Left lung (tissue), 10 donors: ENCODE measurements around the gene ARHGAP19. TPM values are rescaled to one million over a fixed set of nuclear protein-coding genes. Genes with fewer than 3 reads are reported as not detected.

Experiments
- ATAC-seq: fragments of 200-7000 bp; cut with Tn5 transposase; one replicate; pipeline ENCODE4 v1.9.1; 2020; ENCODE audit warnings: moderate library complexity
- DNase-seq, 4 donors: peaks; one replicate each; pipeline ENCODE4 v3.0.0-alpha.2; 2013 to 2020
- H3K27ac ChIP-seq, 2 donors: fragments of 200-600 bp; sonication (generic) in 1 of 2; one replicate each; pipeline versions ENCODE4 v1.5.0 to v1.8.0; 2020 to 2021
- H3K27me3 ChIP-seq, 2 donors: fragments of 200-600 bp; sonication (generic) in 1 of 2; one replicate each; pipeline versions ENCODE4 v1.5.0 to v1.8.0; 2020 to 2021
- H3K36me3 ChIP-seq, 2 donors: fragments of 200-600 bp; sonication (generic) in 1 of 2; one replicate each; pipeline versions ENCODE4 v1.5.0 to v1.8.0; 2020 to 2021
- H3K4me1 ChIP-seq, 2 donors: fragments of 200-600 bp; one replicate each; pipeline ENCODE4 v1.8.0; 2021
- H3K4me3 ChIP-seq, 2 donors: fragments of 200-600 bp; sonication (generic) in 1 of 2; one replicate each; pipeline versions ENCODE4 v1.5.0 to v1.8.0; 2020 to 2021; ENCODE audit warnings: mild to moderate bottlenecking in 1 of 2
- H3K9me3 ChIP-seq, 2 donors: fragments of 200-600 bp; sonication (generic) in 1 of 2; one replicate each; pipeline versions ENCODE4 v1.5.0 to v1.8.0; 2020 to 2021
- CTCF ChIP-seq, 2 donors: fragments of 200-600 bp; sonication (generic) in 1 of 2; IDR thresholded peaks; one replicate each; pipeline versions ENCODE4 v1.5.0 to v1.8.0; 2021; ENCODE audit warnings: antibody characterized with exemption in 2 of 2
- intact Hi-C, 2 donors: fragments of 100-400 bp; cut with DNase I; formaldehyde crosslinking; loops; one replicate each; pipeline versions ENCODE4 v1.11.2 to v1.14.2; 2022
- polyA plus RNA-seq, 6 donors: library from polyadenylated mRNA; unstranded; fragments of 120-200 nt; gene quantifications; one replicate each; pipeline ENCODE4 v1.2.1, GENCODE V29; 2013; ENCODE audit not compliant: insufficient read length in 6 of 6
- total RNA-seq, 2 donors: library from RNA; stranded (reverse); fragmentation: NEBNext Ultra II Directional; extraction: Animal tissue kit (Norgen Biotek cat#: 25700); gene quantifications; one replicate each; pipeline ENCODE4 v1.2.1, GENCODE V29; 2021
- donor health status: DM: no; HTN: yes; CAD: no.
- donor health status: DM: no; HTN: no; CAD: no.

ARHGAP19 gene
- total and polyA plus RNA-seq, 8 donors: 9.8 to 30.7 (median 25.9) TPM

DNA sequence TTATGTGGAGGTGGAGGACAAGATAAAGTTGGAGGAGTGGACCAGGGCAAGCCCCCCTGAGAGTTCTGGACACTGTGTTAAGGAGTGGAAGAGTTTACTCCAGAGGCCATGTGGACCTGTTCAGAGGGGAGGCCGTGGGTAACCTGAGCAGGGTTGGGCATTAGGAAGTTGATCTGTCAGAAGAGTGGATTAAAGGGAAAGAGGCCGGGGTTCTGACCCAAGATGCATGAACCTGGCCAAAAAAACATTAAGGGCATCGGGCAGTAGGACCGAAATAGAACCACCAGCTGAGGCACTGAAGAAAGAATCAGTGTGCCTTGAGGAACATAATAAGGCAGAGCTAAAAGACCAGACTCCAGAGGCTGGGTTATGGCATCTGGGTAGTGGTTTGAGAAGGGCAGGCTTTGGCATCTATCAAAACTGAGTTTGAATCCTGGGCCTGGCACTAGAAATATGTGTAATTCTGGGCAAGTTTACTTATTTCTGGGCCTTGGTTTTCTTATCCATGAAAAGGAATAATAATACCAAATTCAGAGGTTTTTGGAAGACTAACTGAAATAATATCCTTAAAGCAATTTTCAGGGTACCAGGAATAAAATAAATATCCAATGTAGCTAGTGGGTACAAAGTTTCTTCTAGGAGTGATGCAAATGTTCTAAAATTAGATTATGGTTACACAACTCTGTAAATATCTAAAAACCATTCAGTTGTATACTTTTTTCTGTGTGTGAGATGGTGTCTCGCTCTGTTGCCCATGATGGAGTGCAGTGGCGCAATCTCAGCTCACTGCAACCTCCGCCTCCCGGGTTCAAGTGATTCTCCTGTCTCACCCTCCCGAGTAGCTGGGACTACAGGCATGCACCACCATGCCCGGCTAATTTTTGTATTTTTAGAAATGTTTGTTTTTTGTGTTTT is 15.7 kb upstream of the ARHGAP19 start:
- intact Hi-C loops: no loop called here
- TF ChIP-seq CTCF (IDR thresholded peaks at IDR 0.05): no peak
- no peak overlapping the region for H3K4me3 ChIP-seq
- H3K36me3 ChIP-seq: no peaks in the 10 kb centered on the region
- DNase-seq: no peak
- H3K27me3 ChIP-seq: no peaks in the 10 kb centered on the region
- no peaks in the 10 kb centered on the region for H3K9me3 ChIP-seq
- no peak for ATAC-seq
- no peak overlapping the region for H3K27ac ChIP-seq
- peaks cover 0 to 3% of the 10 kb centered on the region in 2 donors for H3K4me1 ChIP-seq

GRCh38 chr10:97307441-97307840 is 15.0 kb upstream of the ARHGAP19 start:
- no peak for TF ChIP-seq CTCF (IDR thresholded peaks at IDR 0.05)
- H3K9me3 ChIP-seq: no peaks in the 10 kb centered on the region
- ATAC-seq (no peak), DNase-seq (no peak)
- H3K4me1 ChIP-seq: peaks cover 0 to 3% of the 10 kb centered on the region in 2 donors
- no peak overlapping the region for H3K27ac ChIP-seq
- no peaks in the 10 kb centered on the region for H3K36me3 ChIP-seq
- no peak overlapping the region for H3K4me3 ChIP-seq
- intact Hi-C loops: no loop called here
- H3K27me3 ChIP-seq: no peaks in the 10 kb centered on the region

GRCh38 chr10:97302088-97302791 is 9.8 kb upstream of the ARHGAP19 start:
- TF ChIP-seq CTCF (IDR thresholded peaks at IDR 0.05): no peak
- no peak overlapping the region for H3K27ac ChIP-seq
- H3K4me3 ChIP-seq: no peak overlapping the region
- no peaks in the 10 kb centered on the region for H3K27me3 ChIP-seq
- DNase-seq (no peak), ATAC-seq (no peak)
- H3K9me3 ChIP-seq: no peaks in the 10 kb centered on the region
- intact Hi-C loops: no loop called here
- no peaks in the 10 kb centered on the region for H3K4me1 ChIP-seq
- no peaks in the 10 kb centered on the region for H3K36me3 ChIP-seq

DNA sequence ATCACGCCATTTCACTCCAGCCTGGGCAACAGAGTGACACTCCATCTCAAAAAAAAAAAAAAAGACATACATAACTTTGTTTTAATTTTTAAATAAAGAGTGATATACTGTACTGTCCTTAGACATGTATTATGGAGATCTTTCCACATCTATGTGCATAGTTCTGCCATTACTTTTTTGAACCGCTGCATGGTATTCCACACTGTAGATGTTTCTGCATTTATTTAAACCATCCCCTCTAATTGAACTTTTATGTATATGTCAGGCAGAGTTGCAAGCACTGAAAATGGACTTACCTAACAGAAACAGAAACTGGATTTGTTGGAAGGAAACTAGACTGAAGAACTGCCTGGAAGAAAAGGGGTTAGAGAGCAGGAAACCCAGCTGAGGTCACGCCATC is 8.5 kb upstream of the ARHGAP19 start:
- H3K27ac ChIP-seq: no peak overlapping the region
- TF ChIP-seq CTCF (IDR thresholded peaks at IDR 0.05): no peak

GRCh38 chr10:97298223-97298571 is 5.8 kb upstream of the ARHGAP19 start:
- intact Hi-C loops: no loop called here
- H3K4me1 ChIP-seq: no peaks in the 10 kb centered on the region
- no peaks in the 10 kb centered on the region for H3K27me3 ChIP-seq
- no peak for TF ChIP-seq CTCF (IDR thresholded peaks at IDR 0.05)
- H3K4me3 ChIP-seq: no peak overlapping the region
- ATAC-seq (no peak), DNase-seq (no peak)
- no peak overlapping the region for H3K27ac ChIP-seq
- no peaks in the 10 kb centered on the region for H3K36me3 ChIP-seq
- no peaks in the 10 kb centered on the region for H3K9me3 ChIP-seq

More for the DNA sequence above, 8.5 kb upstream of the ARHGAP19 start:
- H3K27me3 ChIP-seq: no peaks in the 10 kb centered on the region
- H3K4me3 ChIP-seq: no peak overlapping the region
- no peaks in the 10 kb centered on the region for H3K4me1 ChIP-seq
- intact Hi-C loops: no loop called here
- H3K36me3 ChIP-seq: no peaks in the 10 kb centered on the region
- ATAC-seq (no peak), DNase-seq (no peak)
- no peaks in the 10 kb centered on the region for H3K9me3 ChIP-seq
